ENCODE results near the gene TDO2. TPM values are rescaled to one million over a fixed set of nuclear protein-coding genes. Genes with fewer than 3 reads are reported as not detected.

Gene TDO2
- total and polyA plus RNA-seq, 2 of the 4 experiments (the other 2 are of a cell fraction) = 0.09 to 0.18 TPM

DNA sequence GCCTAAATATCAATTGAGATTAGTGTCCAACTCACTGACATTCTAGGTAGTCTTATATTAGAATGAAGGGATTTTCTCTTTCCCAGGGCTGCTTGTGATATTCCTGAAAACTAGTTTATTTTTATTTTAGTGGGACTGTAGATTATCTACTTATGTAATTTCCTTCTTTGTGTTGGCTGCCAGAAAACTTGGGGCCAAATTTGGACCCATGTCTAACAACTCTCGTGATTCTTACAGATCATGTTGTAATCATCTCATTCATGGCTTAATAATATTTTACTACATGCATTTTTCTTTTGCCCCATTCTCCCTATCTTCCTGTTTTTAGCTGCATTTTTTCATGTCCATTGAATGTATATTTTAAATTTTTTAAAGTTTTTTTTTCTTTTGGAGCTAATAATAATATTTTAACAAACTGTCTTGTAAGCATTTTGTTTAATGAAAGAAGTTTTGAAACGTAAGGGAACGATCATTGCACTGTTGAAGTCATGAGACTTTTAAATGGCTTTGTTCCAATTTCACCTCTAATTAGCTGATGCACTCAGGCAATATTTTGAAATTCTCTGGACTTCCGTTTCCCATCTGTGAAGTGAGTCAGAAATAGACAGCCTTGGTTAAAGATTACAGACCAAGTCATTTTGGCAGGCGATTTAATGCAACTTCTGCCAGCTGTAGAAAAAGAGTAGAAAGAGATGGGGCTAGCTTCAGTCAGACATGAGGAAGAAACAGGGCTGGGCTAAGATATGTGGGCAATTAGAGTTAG lies 14.3 kb upstream of the TDO2 start:
- in situ Hi-C loops (cut with MboI; ENCODE audit: low sequenced_read_pairs) (no loop called here), dilution Hi-C loops (cut with HindIII; ENCODE audit: low sequenced_read_pairs, unreplicated experiment) (no loop called here), intact Hi-C loops (cut with micrococcal nuclease) (no loop called here)
- Histone ChIP-seq H3K9ac (ENCODE audit: low read depth, low read length) (no peak overlapping the region), H2BK15ac (ENCODE audit: low read depth, low read length) (no peak overlapping the region), H3K79me1 (ENCODE audit: low read depth in 1 of 2, low read length in 2 of 2) (no peaks in the 10 kb centered on the region), H2BK120ac (ENCODE audit: low read depth, low read length) (no peak overlapping the region), H2AFZ (replicated peaks; ENCODE audit: low read length, poor library complexity) (no peak overlapping the region), H3K23ac (ENCODE audit: low read depth, low read length) (no peak overlapping the region), H2BK5ac (ENCODE audit: low read depth, low read length, poor library complexity, severe bottlenecking) (no peak overlapping the region), H4K5ac (ENCODE audit: low read depth, low read length) (no peak overlapping the region), H3K27me3 (ENCODE audit: control insufficient read depth, insufficient read depth, low read length) (no peaks in the 10 kb centered on the region), H3K14ac (replicated peaks; ENCODE audit: low read depth, low read length) (no peak overlapping the region), H3K56ac (ENCODE audit: extremely low read depth, insufficient read depth, low read length) (no peak overlapping the region), H4K20me1 (ENCODE audit: insufficient read depth, low read length) (no peaks in the 10 kb centered on the region), H2BK20ac (ENCODE audit: low read depth, low read length) (no peak overlapping the region), H3K9me1 (ENCODE audit: insufficient read depth, low read length) (no peaks in the 10 kb centered on the region), H3K18ac (ENCODE audit: low read depth, low read length) (no peak overlapping the region), H3K27ac (ENCODE audit: insufficient read depth, low read length) (no peak overlapping the region), H4K91ac (ENCODE audit: insufficient read depth, low read depth, low read length) (no peak overlapping the region), H2AK9ac (replicated peaks; ENCODE audit: low read depth, low read length, poor library complexity) (no peak overlapping the region), H3K36me3 (ENCODE audit: control insufficient read depth, insufficient read depth, low read length) (no peaks in the 10 kb centered on the region), H3K4me2 (ENCODE audit: low read depth, low read length) (no peak overlapping the region), H3K4ac (ENCODE audit: low read depth, low read length) (no peak overlapping the region), H3K9me3 (ENCODE audit: control insufficient read depth, insufficient read depth, low read length) (0 out of 2 replicates have a peak, but pooled peaks cover 2% of the 10 kb centered on the region), H3K4me3 (ENCODE audit: insufficient read depth, low read depth, low read length) (no peak overlapping the region), H2AK5ac (ENCODE audit: low read depth, low read length) (no peak overlapping the region), H4K8ac (ENCODE audit: low read depth in 2 of 2, low read length in 2 of 2) (no peak overlapping the region), H3K4me1 (ENCODE audit: control insufficient read depth, insufficient read depth, low read length) (no peaks in the 10 kb centered on the region)
- ATAC-seq (ENCODE audit: low read depth) = peak; percentile 73
- no TSS peak for BruUV-seq (replicated peaks)
- DNase-seq = peak; percentile 89
- TF ChIP-seq RFX5 (IDR thresholded peaks at IDR 0.05; ENCODE audit: low read depth, low read length) (no peak), USF2 (IDR thresholded peaks at IDR 0.05; ENCODE audit: low read depth, low read length) (no peak), ELK1 (IDR thresholded peaks at IDR 0.05; ENCODE audit: borderline replicate concordance, low read depth, low read length) (no peak), SMC3 (IDR thresholded peaks at IDR 0.05; ENCODE audit: low read depth, low read length) (no peak), FOS (IDR thresholded peaks at IDR 0.05; ENCODE audit: low read depth, low read length) (no peak), RAD21 (IDR thresholded peaks at IDR 0.05; ENCODE audit: low read length) (no peak), NFE2L2 (IDR thresholded peaks at IDR 0.05; ENCODE audit: low read depth, low read length) (no peak), MAFK (IDR thresholded peaks at IDR 0.05; ENCODE audit: low read depth, low read length) (peak; percentile 65; the same call in 1 of the 2 replicates), CHD1 (IDR thresholded peaks at IDR 0.05; ENCODE audit: low read depth, low read length) (no peak), RCOR1 (IDR thresholded peaks at IDR 0.05; ENCODE audit: insufficient replicate concordance, low read length) (no peak), CEBPB (IDR thresholded peaks at IDR 0.05; ENCODE audit: low read depth, low read length) (peak; percentile 44; the same call in 1 of the 2 replicates), MAZ (IDR thresholded peaks at IDR 0.05; ENCODE audit: borderline replicate concordance, low read depth, low read length) (no peak), BHLHE40 (IDR thresholded peaks at IDR 0.05; ENCODE audit: low read depth, low read length) (peak; percentile 13; the same call in 1 of the 2 replicates), POLR2A (IDR thresholded peaks at IDR 0.05; ENCODE audit: low read depth, low read length) (no peak)
- TF ChIP-seq, protein P1, sequence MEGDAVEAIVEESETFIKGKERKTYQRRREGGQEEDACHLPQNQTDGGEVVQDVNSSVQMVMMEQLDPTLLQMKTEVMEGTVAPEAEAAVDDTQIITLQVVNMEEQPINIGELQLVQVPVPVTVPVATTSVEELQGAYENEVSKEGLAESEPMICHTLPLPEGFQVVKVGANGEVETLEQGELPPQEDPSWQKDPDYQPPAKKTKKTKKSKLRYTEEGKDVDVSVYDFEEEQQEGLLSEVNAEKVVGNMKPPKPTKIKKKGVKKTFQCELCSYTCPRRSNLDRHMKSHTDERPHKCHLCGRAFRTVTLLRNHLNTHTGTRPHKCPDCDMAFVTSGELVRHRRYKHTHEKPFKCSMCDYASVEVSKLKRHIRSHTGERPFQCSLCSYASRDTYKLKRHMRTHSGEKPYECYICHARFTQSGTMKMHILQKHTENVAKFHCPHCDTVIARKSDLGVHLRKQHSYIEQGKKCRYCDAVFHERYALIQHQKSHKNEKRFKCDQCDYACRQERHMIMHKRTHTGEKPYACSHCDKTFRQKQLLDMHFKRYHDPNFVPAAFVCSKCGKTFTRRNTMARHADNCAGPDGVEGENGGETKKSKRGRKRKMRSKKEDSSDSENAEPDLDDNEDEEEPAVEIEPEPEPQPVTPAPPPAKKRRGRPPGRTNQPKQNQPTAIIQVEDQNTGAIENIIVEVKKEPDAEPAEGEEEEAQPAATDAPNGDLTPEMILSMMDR (conservative IDR thresholded peaks at IDR 0.05; ENCODE audit: low read depth, low read length) = no peak
- CTCF ChIA-PET = interaction anchor here (1.3 kb wide), 1 partner anchor 9 kb away, joined by 3 read pairs; no protein-coding TSS in a partner anchor
- POLR2A ChIA-PET (ENCODE audit: unreplicated experiment) = no interaction called here
- WGBS, 2 experiments (ENCODE audit: extremely low coverage in 2 of 2, insufficient read length in 1 of 2) = 0% methylated on average over 1 of the region's 5 CpGs; no CpG with 5 or more reads in 1 of the 2 experiments

Measured in IMR-90 (cell line).